Caco-2 (cell line): ENCODE results near the gene NTNG1. TPM values are rescaled to one million over a fixed set of nuclear protein-coding genes. Genes with fewer than 3 reads are reported as not detected.

ENCODE experiments used
- BruUV-seq: library from RNA; stranded (reverse); fragments of 400-500 nt; replicated peaks from 2 replicates; lab custom pipeline; 2021; lab: Mats Ljungman, UMichigan
- CTCF ChIA-PET: fragments of 300-600 bp; sonication (Branson Sonifier 250); formaldehyde crosslinking; loops from one replicate; lab custom pipeline; 2022; ENCODE audit warnings: antibody characterized with exemption; lab: Charles Lee
- POLR2A ChIA-PET: fragments of 300-600 bp; sonication (Branson Sonifier 250); formaldehyde crosslinking; loops from one replicate; lab custom pipeline; 2022; ENCODE audit warnings: antibody characterized with exemption; lab: Charles Lee
- DNase-seq, 2 experiments: peaks; one replicate each; pipeline versions ENCODE4 v3.0.0 to v3.0.0-alpha.2; 2020 to 2022
- H3K27me3 ChIP-seq: replicated peaks from 2 replicates; pipeline ENCODE4 v1.6.0; 2011; ENCODE audit warnings: low read length; ENCODE audit not compliant: control insufficient read depth, insufficient read depth
- H3K36me3 ChIP-seq: 2 replicates; pipeline ENCODE4 v1.5.1; 2011; ENCODE audit warnings: low read length; ENCODE audit not compliant: control insufficient read depth, insufficient read depth
- H3K4me1 ChIP-seq: fragments of 250-450 bp; sonication (Bioruptor Pico); 2 replicates; pipeline ENCODE4 v1.5.1; 2020; ENCODE audit warnings: mild to moderate bottlenecking
- H3K4me3 ChIP-seq: 2 replicates; pipeline ENCODE4 v1.5.1; 2011; ENCODE audit warnings: low read depth, mild to moderate bottlenecking, control low read depth, low read length
- H3K9me3 ChIP-seq: fragments of 250-450 bp; sonication (Bioruptor Pico); 2 replicates; pipeline ENCODE4 v1.5.1; 2020; ENCODE audit warnings: mild to moderate bottlenecking, moderate library complexity
- H3K27ac Mint-ChIP-seq: one replicate; pipeline ENCODE4 v1.8.0; 2022; ENCODE audit warnings: mixed read lengths; ENCODE audit not compliant: unreplicated experiment
- H3K27me3 Mint-ChIP-seq: one replicate; pipeline ENCODE4 v1.8.0; 2022; ENCODE audit warnings: mixed read lengths; ENCODE audit not compliant: insufficient read depth, unreplicated experiment
- H3K36me3 Mint-ChIP-seq: one replicate; pipeline ENCODE4 v1.8.0; 2022; ENCODE audit warnings: mild to moderate bottlenecking, mixed read lengths; ENCODE audit not compliant: insufficient read depth, unreplicated experiment
- H3K4me1 Mint-ChIP-seq: one replicate; pipeline ENCODE4 v1.8.0; 2022; ENCODE audit warnings: low read depth, mixed read lengths; ENCODE audit not compliant: unreplicated experiment
- H3K4me3 Mint-ChIP-seq: one replicate; pipeline ENCODE4 v1.8.0; 2022; ENCODE audit warnings: mild to moderate bottlenecking, moderate library complexity, mixed read lengths; ENCODE audit not compliant: unreplicated experiment
- H3K9me3 Mint-ChIP-seq: one replicate; pipeline ENCODE4 v1.8.0; 2022; ENCODE audit warnings: mixed read lengths; ENCODE audit not compliant: unreplicated experiment
- intact Hi-C: fragments of 100-400 bp; cut with micrococcal nuclease; formaldehyde crosslinking; loops from one replicate; pipeline ENCODE4 v1.10.0; 2022; ENCODE audit not compliant: unreplicated experiment
- total RNA-seq: library from RNA; stranded (reverse); gene quantifications from 2 replicates; pipeline ENCODE4 v1.2.3, GENCODE V29; 2022
- TF ChIP-seq, protein P1 (sequence below), 2 experiments: fragments of 200-600 bp in 1 of 2; IDR thresholded peaks; 1 replicate in 1 of 2; 2 replicates in 1 of 2; pipeline versions ENCODE4 v1.5.1 to v1.8.0; 2011 to 2022; ENCODE audit warnings: antibody characterized with exemption in 1 of 2, control low read depth in 1 of 2, inconsistent platforms in 1 of 2, low read depth in 1 of 2, low read length in 1 of 2, mild to moderate bottlenecking in 1 of 2, moderate library complexity in 1 of 2; ENCODE audit not compliant: insufficient read depth in 1 of 2, severe bottlenecking in 1 of 2, unreplicated experiment in 1 of 2

Gene NTNG1
- total RNA-seq, 1 experiment from 2014 or later, result not detected

DNA sequence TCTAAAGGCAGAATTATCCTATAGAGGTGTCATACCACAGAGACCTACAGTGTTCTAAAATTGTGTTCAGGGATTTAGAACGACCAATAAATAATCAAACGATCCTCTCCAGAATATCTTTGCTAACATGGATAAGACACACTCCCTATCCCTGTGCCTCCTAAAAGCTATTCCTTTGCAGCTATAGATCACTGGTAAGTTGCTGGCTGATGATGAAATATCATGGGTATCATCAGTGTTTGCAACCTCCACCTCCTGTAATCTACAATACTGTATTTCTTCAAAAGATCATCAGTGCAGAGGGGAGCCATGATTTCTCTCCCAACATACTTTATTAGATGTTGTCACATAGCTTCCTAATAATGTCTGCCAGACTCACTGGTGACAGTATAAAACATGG lies 201.9 kb downstream of the NTNG1 start:
- H3K36me3 Mint-ChIP-seq, result no peaks in the 10 kb centered on the region
- POLR2A ChIA-PET, result no interaction called here
- H3K4me3 Mint-ChIP-seq, result no peak overlapping the region
- no peak for DNase-seq
- TF ChIP-seq, protein P1, sequence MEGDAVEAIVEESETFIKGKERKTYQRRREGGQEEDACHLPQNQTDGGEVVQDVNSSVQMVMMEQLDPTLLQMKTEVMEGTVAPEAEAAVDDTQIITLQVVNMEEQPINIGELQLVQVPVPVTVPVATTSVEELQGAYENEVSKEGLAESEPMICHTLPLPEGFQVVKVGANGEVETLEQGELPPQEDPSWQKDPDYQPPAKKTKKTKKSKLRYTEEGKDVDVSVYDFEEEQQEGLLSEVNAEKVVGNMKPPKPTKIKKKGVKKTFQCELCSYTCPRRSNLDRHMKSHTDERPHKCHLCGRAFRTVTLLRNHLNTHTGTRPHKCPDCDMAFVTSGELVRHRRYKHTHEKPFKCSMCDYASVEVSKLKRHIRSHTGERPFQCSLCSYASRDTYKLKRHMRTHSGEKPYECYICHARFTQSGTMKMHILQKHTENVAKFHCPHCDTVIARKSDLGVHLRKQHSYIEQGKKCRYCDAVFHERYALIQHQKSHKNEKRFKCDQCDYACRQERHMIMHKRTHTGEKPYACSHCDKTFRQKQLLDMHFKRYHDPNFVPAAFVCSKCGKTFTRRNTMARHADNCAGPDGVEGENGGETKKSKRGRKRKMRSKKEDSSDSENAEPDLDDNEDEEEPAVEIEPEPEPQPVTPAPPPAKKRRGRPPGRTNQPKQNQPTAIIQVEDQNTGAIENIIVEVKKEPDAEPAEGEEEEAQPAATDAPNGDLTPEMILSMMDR (IDR thresholded peaks at IDR 0.05; ENCODE audit: insufficient read depth in 1 of 2, low read depth in 1 of 2, low read length in 1 of 2, severe bottlenecking in 1 of 2, unreplicated experiment in 1 of 2), result no peak
- no peaks in the 10 kb centered on the region for H3K4me1 ChIP-seq
- no peaks in the 10 kb centered on the region for H3K9me3 Mint-ChIP-seq
- CTCF ChIA-PET, result no interaction called here
- H3K27ac Mint-ChIP-seq, result no peak overlapping the region
- H3K4me3 ChIP-seq, result no peak overlapping the region
- H3K9me3 ChIP-seq, result no peaks in the 10 kb centered on the region
- no TSS peak for BruUV-seq
- intact Hi-C loops, result no loop called here
- no peaks in the 10 kb centered on the region for H3K27me3 Mint-ChIP-seq
- no peaks in the 10 kb centered on the region for H3K27me3 ChIP-seq
- H3K4me1 Mint-ChIP-seq, result no peaks in the 10 kb centered on the region
- H3K36me3 ChIP-seq, result no peaks in the 10 kb centered on the region

GRCh38 chr1:107343601-107344000 lies 202.8 kb downstream of the NTNG1 start:
- Mint-ChIP-seq H3K27ac (no peak overlapping the region), H3K9me3 (no peaks in the 10 kb centered on the region), H3K27me3 (no peaks in the 10 kb centered on the region), H3K4me3 (no peak overlapping the region), H3K4me1 (no peaks in the 10 kb centered on the region), H3K36me3 (no peaks in the 10 kb centered on the region)
- Histone ChIP-seq H3K36me3 (no peaks in the 10 kb centered on the region), H3K9me3 (no peaks in the 10 kb centered on the region), H3K27me3 (no peaks in the 10 kb centered on the region), H3K4me3 (no peak overlapping the region), H3K4me1 (no peaks in the 10 kb centered on the region)
- TF ChIP-seq, protein P1 (IDR thresholded peaks at IDR 0.05; ENCODE audit: insufficient read depth in 1 of 2, low read depth in 1 of 2, low read length in 1 of 2, severe bottlenecking in 1 of 2, unreplicated experiment in 1 of 2), result no peak
- ChIA-PET POLR2A (no interaction called here), CTCF (no interaction called here)
- BruUV-seq, result no TSS peak
- DNase-seq, result no peak
- intact Hi-C loops, result no loop called here

GRCh38 chr1:107344268-107344760 lies 203.5 kb downstream of the NTNG1 start:
- Mint-ChIP-seq H3K27ac (no peak overlapping the region), H3K36me3 (no peaks in the 10 kb centered on the region), H3K4me1 (no peaks in the 10 kb centered on the region), H3K9me3 (no peaks in the 10 kb centered on the region), H3K27me3 (no peaks in the 10 kb centered on the region), H3K4me3 (no peak overlapping the region)
- H3K36me3 ChIP-seq, result no peaks in the 10 kb centered on the region
- DNase-seq, result no peak
- H3K27me3 ChIP-seq, result no peaks in the 10 kb centered on the region
- no peak overlapping the region for H3K4me3 ChIP-seq
- ChIA-PET CTCF (no interaction called here), POLR2A (no interaction called here)
- intact Hi-C loops, result no loop called here
- TF ChIP-seq, protein P1 (IDR thresholded peaks at IDR 0.05; ENCODE audit: insufficient read depth in 1 of 2, low read depth in 1 of 2, low read length in 1 of 2, severe bottlenecking in 1 of 2, unreplicated experiment in 1 of 2), result no peak
- H3K9me3 ChIP-seq, result no peaks in the 10 kb centered on the region
- H3K4me1 ChIP-seq, result no peaks in the 10 kb centered on the region
- no TSS peak for BruUV-seq
